ENCODE results near the gene STRN4. TPM values are rescaled to one million over a fixed set of nuclear protein-coding genes. Genes with fewer than 3 reads are reported as not detected.

The STRN4 gene
- total and polyA plus RNA-seq, 9 of the 15 experiments (the other 6 are each of a cell fraction or from before 2014, with no cell fraction given), result 0.62 to 83.7 (median 36.9) TPM

DNA sequence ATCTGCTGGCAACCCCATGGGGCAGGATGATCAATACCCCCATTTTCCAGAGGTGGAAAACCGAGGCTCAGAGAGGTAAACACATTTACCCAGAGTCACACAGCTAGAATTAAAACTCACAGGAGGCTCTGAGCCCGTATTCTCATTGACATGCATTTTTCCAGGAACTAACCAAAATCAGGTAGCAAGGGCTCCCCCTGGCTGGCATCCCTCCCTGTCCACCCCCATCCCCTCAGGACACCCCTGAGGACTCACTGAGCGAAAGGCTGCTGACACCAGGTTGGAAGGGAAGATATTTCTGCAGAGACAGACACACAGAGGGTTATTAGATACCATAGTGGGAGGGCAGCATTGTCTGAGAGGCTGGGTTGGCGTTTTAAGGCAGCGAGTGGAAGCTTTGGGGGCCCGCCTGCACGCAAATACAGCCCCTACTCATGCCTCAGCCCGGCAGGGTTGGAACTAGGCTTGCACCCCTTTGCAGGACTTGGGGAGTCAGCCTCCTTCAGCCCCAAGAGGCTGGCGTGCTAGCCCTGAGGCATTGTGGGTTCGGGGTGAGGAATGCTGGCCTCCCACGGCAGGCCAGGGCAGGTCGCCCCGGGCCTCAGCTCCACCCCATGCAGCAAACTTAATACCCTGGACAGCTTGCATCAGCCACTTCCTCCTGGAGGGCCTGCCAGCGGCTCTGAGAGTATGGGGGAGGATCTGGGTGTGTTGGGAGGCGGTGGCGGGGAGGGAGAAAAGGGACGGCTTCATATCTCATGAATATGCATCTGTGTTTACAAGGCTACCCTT is 38.2 kb upstream of the STRN4 start (continued):
- TF ChIP-seq NFE2L1 (tag; IDR thresholded peaks at IDR 0.05; ENCODE audit: borderline replicate concordance, low read depth), result no peak
- TF ChIP-seq ZNF140 (CRISPR knock-in tag; IDR thresholded peaks at IDR 0.05), result no peak
- no peak; the same call in 1 of the 2 replicates for TF ChIP-seq ELF2 (CRISPR knock-in tag; IDR thresholded peaks at IDR 0.05)
- peak; percentile 52; the same call in 1 of the 2 replicates for TF ChIP-seq PHF8 (IDR thresholded peaks at IDR 0.05; ENCODE audit: borderline replicate concordance, low read length)
- TF ChIP-seq, protein P1, sequence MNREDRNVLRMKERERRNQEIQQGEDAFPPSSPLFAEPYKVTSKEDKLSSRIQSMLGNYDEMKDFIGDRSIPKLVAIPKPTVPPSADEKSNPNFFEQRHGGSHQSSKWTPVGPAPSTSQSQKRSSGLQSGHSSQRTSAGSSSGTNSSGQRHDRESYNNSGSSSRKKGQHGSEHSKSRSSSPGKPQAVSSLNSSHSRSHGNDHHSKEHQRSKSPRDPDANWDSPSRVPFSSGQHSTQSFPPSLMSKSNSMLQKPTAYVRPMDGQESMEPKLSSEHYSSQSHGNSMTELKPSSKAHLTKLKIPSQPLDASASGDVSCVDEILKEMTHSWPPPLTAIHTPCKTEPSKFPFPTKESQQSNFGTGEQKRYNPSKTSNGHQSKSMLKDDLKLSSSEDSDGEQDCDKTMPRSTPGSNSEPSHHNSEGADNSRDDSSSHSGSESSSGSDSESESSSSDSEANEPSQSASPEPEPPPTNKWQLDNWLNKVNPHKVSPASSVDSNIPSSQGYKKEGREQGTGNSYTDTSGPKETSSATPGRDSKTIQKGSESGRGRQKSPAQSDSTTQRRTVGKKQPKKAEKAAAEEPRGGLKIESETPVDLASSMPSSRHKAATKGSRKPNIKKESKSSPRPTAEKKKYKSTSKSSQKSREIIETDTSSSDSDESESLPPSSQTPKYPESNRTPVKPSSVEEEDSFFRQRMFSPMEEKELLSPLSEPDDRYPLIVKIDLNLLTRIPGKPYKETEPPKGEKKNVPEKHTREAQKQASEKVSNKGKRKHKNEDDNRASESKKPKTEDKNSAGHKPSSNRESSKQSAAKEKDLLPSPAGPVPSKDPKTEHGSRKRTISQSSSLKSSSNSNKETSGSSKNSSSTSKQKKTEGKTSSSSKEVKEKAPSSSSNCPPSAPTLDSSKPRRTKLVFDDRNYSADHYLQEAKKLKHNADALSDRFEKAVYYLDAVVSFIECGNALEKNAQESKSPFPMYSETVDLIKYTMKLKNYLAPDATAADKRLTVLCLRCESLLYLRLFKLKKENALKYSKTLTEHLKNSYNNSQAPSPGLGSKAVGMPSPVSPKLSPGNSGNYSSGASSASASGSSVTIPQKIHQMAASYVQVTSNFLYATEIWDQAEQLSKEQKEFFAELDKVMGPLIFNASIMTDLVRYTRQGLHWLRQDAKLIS (CRISPR knock-in tag; IDR thresholded peaks at IDR 0.05), result peak; percentile 85; the same call in 1 of the 2 replicates
- TF ChIP-seq RBBP5 (IDR thresholded peaks at IDR 0.05; ENCODE audit: borderline replicate concordance, insufficient read depth, low read length, poor library complexity, severe bottlenecking), result peak; percentile 11
- TF ChIP-seq ZNF766 (CRISPR knock-in tag; conservative IDR thresholded peaks at IDR 0.05), result peak; percentile 71; the same call in 1 of the 2 replicates
- peak; percentile 24; the same call in 1 of the 2 replicates for TF ChIP-seq ZNF384 (IDR thresholded peaks at IDR 0.05; ENCODE audit: low read depth, low read length)
- peak; percentile 98 for TF ChIP-seq RBFOX2 (IDR thresholded peaks at IDR 0.05; ENCODE audit: low read depth, low read length)
- TF ChIP-seq HDAC2 (IDR thresholded peaks at IDR 0.05), result 0 out of 2 replicates have a peak, but pooled peaks have one; percentile 44
- peak; percentile 72 for TF ChIP-seq POLR2H (tag; IDR thresholded peaks at IDR 0.05; ENCODE audit: low read depth)
- TF ChIP-seq, protein P2, sequence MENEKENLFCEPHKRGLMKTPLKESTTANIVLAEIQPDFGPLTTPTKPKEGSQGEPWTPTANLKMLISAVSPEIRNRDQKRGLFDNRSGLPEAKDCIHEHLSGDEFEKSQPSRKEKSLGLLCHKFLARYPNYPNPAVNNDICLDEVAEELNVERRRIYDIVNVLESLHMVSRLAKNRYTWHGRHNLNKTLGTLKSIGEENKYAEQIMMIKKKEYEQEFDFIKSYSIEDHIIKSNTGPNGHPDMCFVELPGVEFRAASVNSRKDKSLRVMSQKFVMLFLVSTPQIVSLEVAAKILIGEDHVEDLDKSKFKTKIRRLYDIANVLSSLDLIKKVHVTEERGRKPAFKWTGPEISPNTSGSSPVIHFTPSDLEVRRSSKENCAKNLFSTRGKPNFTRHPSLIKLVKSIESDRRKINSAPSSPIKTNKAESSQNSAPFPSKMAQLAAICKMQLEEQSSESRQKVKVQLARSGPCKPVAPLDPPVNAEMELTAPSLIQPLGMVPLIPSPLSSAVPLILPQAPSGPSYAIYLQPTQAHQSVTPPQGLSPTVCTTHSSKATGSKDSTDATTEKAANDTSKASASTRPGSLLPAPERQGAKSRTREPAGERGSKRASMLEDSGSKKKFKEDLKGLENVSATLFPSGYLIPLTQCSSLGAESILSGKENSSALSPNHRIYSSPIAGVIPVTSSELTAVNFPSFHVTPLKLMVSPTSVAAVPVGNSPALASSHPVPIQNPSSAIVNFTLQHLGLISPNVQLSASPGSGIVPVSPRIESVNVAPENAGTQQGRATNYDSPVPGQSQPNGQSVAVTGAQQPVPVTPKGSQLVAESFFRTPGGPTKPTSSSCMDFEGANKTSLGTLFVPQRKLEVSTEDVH (IDR thresholded peaks at IDR 0.05; ENCODE audit: low read depth, partially characterized antibody), result peak; percentile 16
- no peak for TF ChIP-seq OTX1 (CRISPR knock-in tag; IDR thresholded peaks at IDR 0.05)
- peak; percentile 46 for TF ChIP-seq TCF3 (CRISPR knock-in tag; IDR thresholded peaks at IDR 0.05)
- TF ChIP-seq, protein P3, sequence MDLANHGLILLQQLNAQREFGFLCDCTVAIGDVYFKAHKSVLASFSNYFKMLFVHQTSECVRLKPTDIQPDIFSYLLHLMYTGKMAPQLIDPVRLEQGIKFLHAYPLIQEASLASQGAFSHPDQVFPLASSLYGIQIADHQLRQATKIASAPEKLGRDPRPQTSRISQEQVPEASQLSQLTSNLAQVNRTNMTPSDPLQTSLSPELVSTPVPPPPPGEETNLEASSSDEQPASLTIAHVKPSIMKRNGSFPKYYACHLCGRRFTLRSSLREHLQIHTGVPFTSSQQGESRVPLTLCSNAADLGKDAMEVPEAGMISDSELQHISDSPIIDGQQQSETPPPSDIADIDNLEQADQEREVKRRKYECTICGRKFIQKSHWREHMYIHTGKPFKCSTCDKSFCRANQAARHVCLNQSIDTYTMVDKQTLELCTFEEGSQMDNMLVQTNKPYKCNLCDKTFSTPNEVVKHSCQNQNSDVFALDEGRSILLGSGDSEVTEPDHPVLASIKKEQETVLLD (IDR thresholded peaks at IDR 0.05), result no peak
- TF ChIP-seq GTF2A2 (tag; IDR thresholded peaks at IDR 0.05), result no peak
- no peak for TF ChIP-seq SRSF9 (IDR thresholded peaks at IDR 0.05; ENCODE audit: borderline replicate concordance, low read depth, low read length)
- TF ChIP-seq ETV1 (tag; conservative IDR thresholded peaks at IDR 0.05; ENCODE audit: low read depth), result peak; percentile 77
- peak; percentile 66 for TF ChIP-seq SUPT5H (IDR thresholded peaks at IDR 0.05)
- peak; percentile 8 to 63; a peak in 2 of 4 replicates for TF ChIP-seq TRIM24 (IDR thresholded peaks at IDR 0.05)
